Measurements from ENCODE around the gene MFGE8. TPM values are rescaled to one million over a fixed set of nuclear protein-coding genes. Genes with fewer than 3 reads are reported as not detected.

The MFGE8 gene
- total RNA-seq, 1 donor, result 195 TPM

DNA sequence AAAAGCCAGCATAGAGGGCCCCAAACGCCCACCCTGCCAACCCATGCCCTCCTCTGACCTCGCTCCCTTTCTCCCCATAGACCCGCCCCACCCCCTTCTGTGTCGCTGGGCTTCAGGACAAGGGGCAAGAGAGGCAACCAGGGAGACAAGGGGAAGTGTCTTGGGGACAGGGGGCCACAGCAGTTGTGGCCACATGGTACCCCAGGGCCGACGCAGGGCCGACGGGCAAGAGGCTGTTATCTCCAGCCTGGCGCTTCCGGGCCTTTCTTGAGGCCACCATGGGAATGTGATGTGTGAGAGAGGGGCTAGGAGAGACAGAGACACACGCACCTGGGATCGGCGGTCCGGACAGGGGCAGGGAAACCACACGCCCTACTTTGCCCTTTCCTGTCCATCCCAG is 14.4 kb downstream of the MFGE8 start:
- Histone ChIP-seq H3K27me3 (ENCODE audit: insufficient read depth, low read length) (no peaks in the 10 kb centered on the region), H3K4me2 (ENCODE audit: insufficient read depth, low read length) (no peak overlapping the region), H3K36me3 (ENCODE audit: insufficient read depth, low read length) (peaks cover 49% of the 10 kb centered on the region), H2AFZ (ENCODE audit: low read length) (no peak overlapping the region), H3K79me2 (ENCODE audit: insufficient read depth, low read length) (peaks cover 12% of the 10 kb centered on the region), H4K20me1 (ENCODE audit: insufficient read depth, low read length) (peaks cover 31% of the 10 kb centered on the region), H3K9me3 (ENCODE audit: low read depth, low read length) (no peaks in the 10 kb centered on the region), H3K27ac (ENCODE audit: low read depth, low read length) (no peak overlapping the region), H3K4me3 (ENCODE audit: insufficient read depth, low read length) (no peak overlapping the region), H3K4me1 (ENCODE audit: insufficient read depth, low read length) (peaks cover 33% of the 10 kb centered on the region)
- peak; percentile 36 for DNase-seq (ENCODE audit: insufficient read length, low spot score, missing footprints)
- TF ChIP-seq, protein P1, sequence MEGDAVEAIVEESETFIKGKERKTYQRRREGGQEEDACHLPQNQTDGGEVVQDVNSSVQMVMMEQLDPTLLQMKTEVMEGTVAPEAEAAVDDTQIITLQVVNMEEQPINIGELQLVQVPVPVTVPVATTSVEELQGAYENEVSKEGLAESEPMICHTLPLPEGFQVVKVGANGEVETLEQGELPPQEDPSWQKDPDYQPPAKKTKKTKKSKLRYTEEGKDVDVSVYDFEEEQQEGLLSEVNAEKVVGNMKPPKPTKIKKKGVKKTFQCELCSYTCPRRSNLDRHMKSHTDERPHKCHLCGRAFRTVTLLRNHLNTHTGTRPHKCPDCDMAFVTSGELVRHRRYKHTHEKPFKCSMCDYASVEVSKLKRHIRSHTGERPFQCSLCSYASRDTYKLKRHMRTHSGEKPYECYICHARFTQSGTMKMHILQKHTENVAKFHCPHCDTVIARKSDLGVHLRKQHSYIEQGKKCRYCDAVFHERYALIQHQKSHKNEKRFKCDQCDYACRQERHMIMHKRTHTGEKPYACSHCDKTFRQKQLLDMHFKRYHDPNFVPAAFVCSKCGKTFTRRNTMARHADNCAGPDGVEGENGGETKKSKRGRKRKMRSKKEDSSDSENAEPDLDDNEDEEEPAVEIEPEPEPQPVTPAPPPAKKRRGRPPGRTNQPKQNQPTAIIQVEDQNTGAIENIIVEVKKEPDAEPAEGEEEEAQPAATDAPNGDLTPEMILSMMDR (IDR thresholded peaks at IDR 0.05; ENCODE audit: extremely low read depth, low read depth, low read length), result no peak

DNA sequence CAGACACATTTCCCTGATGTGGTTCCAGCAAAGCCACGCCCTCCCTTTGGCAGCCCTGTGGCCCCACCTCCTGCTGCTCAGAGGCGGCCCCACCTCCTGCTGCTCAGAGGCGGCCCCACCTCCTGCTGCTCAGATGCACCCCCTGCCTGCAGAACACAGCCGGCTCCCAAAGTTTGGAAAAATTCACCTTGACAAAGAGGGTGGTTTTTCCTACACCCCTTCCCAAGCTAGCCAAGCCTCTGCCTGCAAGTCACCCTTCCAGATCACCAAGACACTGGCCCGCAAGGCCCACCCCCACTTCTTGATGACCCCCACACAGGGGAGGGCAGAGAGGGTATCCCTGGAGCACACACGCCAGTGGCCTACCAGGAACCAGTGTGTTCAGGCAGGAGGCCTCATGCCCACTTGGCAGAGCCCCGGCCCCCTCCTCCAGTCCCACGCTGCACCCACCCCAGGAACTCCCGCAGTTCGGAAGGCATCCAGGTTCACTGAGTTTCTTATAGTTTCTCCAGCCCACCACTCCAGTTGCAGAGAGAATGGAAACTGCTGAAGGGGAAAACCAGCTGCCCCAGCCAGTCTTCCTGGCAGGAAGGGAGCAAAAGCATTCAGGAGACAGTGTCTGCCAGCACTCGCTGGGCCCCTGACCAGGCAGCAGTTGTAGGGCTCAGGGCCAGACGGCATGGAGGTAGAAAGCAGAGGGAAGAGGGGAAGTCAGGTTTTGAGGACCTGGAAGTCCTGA is 15.6 kb downstream of the MFGE8 start:
- Histone ChIP-seq H3K4me2 (ENCODE audit: insufficient read depth, low read length) (peak overlapping the region; percentile 59), H3K4me1 (ENCODE audit: insufficient read depth, low read length) (peaks cover 33% of the 10 kb centered on the region), H3K9me3 (ENCODE audit: low read depth, low read length) (no peaks in the 10 kb centered on the region), H3K27ac (ENCODE audit: low read depth, low read length) (no peak overlapping the region), H3K4me3 (ENCODE audit: insufficient read depth, low read length) (no peak overlapping the region), H3K79me2 (ENCODE audit: insufficient read depth, low read length) (peaks cover 10% of the 10 kb centered on the region), H3K36me3 (ENCODE audit: insufficient read depth, low read length) (peaks cover 39% of the 10 kb centered on the region), H2AFZ (ENCODE audit: low read length) (no peak overlapping the region), H3K27me3 (ENCODE audit: insufficient read depth, low read length) (no peaks in the 10 kb centered on the region), H4K20me1 (ENCODE audit: insufficient read depth, low read length) (peaks cover 26% of the 10 kb centered on the region)
- TF ChIP-seq, protein P1 (IDR thresholded peaks at IDR 0.05; ENCODE audit: extremely low read depth, low read depth, low read length), result peak; percentile 63
- peak; percentile 96 for DNase-seq (ENCODE audit: insufficient read length, low spot score, missing footprints)

DNA sequence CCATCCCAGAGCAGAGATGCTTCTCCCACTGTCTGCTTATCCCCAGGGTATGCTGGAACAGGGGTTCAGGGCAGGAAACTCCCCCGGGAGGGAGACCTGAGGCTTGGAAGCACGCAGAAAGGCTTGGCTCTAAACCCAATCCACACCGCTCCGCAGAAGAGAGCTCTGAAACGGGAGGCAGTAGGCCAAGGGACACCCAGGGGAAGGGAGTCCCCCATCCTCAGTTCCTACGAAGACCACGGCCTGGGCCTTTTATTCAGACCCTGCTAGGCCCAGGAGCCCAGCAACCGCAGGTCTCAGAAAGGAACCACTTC is 16.1 kb downstream of the MFGE8 start:
- no peak overlapping the region for H2AFZ ChIP-seq (ENCODE audit: low read length)

DNA sequence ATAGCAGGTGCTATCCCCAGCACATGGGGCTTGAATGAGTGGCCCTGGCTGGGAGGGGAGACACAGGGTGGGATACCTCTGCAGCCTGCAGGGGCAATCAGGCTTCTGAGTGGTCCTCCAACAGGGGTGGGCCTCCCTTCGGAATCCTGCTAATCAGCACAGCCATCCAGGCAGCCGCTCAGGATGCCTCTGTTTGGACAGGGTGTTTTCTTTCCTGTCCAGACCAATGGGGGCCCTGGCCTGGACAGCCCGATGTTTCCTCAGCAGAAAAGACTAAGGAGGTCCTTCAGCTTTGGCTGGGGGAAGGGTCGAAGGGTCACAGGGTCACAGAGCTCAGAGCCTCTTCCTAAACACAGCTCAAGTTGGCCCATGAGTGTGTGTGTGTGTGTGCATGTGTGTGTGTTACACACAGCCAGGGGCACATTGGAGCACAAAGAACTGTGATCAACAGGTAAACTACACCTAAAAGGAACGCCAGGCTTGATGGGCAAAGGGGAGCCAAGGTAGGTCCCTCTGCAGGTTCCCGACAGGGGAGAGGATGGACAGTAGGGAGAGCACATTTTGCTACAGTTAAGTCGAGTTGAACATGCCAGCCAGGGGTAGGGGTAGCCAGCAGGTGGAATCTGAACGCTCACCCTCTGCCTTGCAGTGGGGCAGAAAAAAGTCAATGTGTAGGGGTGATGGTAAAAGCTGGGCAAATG is 16.7 kb downstream of the MFGE8 start:
- no peaks in the 10 kb centered on the region for H3K27me3 ChIP-seq (ENCODE audit: insufficient read depth, low read length)
- H3K4me3 ChIP-seq (ENCODE audit: insufficient read depth, low read length), result no peak overlapping the region
- peaks cover 2% of the 10 kb centered on the region for H3K79me2 ChIP-seq (ENCODE audit: insufficient read depth, low read length)
- H3K4me1 ChIP-seq (ENCODE audit: insufficient read depth, low read length), result peaks cover 32% of the 10 kb centered on the region
- H3K9me3 ChIP-seq (ENCODE audit: low read depth, low read length), result no peaks in the 10 kb centered on the region
- peaks cover 32% of the 10 kb centered on the region for H3K36me3 ChIP-seq (ENCODE audit: insufficient read depth, low read length)
- peak; percentile 63 for DNase-seq (ENCODE audit: insufficient read length, low spot score, missing footprints)
- no peak overlapping the region for H2AFZ ChIP-seq (ENCODE audit: low read length)
- H3K4me2 ChIP-seq (ENCODE audit: insufficient read depth, low read length), result no peak overlapping the region
- TF ChIP-seq, protein P1 (IDR thresholded peaks at IDR 0.05; ENCODE audit: extremely low read depth, low read depth, low read length), result no peak
- H4K20me1 ChIP-seq (ENCODE audit: insufficient read depth, low read length), result peaks cover 16% of the 10 kb centered on the region
- no peak overlapping the region for H3K27ac ChIP-seq (ENCODE audit: low read depth, low read length)

More for the DNA sequence above, 16.1 kb downstream of the MFGE8 start:
- Histone ChIP-seq H3K27ac (ENCODE audit: low read depth, low read length) (no peak overlapping the region), H4K20me1 (ENCODE audit: insufficient read depth, low read length) (peaks cover 22% of the 10 kb centered on the region), H3K9me3 (ENCODE audit: low read depth, low read length) (no peaks in the 10 kb centered on the region), H3K4me1 (ENCODE audit: insufficient read depth, low read length) (peaks cover 33% of the 10 kb centered on the region), H3K4me2 (ENCODE audit: insufficient read depth, low read length) (peak overlapping the region; percentile 59), H3K79me2 (ENCODE audit: insufficient read depth, low read length) (peaks cover 6% of the 10 kb centered on the region), H3K27me3 (ENCODE audit: insufficient read depth, low read length) (no peaks in the 10 kb centered on the region), H3K36me3 (ENCODE audit: insufficient read depth, low read length) (peaks cover 34% of the 10 kb centered on the region), H3K4me3 (ENCODE audit: insufficient read depth, low read length) (no peak overlapping the region)
- TF ChIP-seq, protein P1 (IDR thresholded peaks at IDR 0.05; ENCODE audit: extremely low read depth, low read depth, low read length), result no peak
- no peak for DNase-seq (ENCODE audit: insufficient read length, low spot score, missing footprints)

Measured in osteoblast (primary cell).